ENCODE measurements around the gene SRGAP2. TPM values are rescaled to one million over a fixed set of nuclear protein-coding genes. Genes with fewer than 3 reads are reported as not detected.
"Not testable (repeated sequence)": the region's sequence is repeated elsewhere in the genome, so short reads cannot be mapped to it uniquely, and the experiment has no call there.

Gene SRGAP2
- total RNA-seq (10 to 100 TPM; 27.8 to 60.4 (median 32.5) TPM), polyA plus RNA-seq (10 to 100 TPM in 1 of 3 donors, 1 to 10 TPM in 2; 1.6 to 17.0 (median 3.6) TPM)

DNA sequence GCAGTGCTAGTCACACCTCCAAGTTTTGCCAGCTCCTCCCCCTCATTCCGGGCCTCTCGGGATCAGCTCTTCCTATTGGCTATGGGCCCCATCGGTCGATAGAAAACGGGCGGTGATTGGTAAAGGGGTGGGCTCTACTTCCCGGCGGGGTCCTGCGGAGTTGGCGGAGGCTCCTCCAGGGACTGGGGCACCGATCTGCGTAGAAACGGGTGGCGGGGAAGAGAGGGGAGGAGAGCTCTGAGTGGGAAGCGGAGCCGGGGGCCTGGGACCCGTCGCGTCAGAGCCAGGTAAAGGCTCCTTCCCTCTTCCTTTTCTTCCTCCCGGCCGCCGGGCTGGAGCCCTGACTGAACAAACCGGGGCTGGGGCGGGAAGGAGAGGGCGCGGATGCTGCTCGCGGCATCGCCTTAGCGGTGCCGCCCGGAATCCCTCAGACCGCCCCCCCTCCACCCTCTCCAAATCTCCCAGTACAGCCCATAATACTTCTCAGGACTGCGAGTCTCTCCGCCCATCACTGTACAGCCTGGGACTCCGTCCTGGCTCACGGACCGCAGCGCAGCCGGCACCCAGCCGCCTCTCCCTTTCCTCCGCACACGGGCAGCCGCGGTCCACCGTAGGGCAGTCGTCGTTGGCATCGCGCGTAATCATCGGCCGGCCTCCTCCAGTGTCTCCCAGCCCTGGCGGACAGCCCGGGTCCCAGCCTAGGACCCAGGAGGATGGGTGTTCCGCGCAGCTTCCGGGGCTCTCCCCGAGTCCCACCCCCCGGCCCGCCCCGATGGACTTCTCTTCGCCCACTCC is at the start of gene SRGAP2:
Gene SRGAP2 (plus strand): TSS at position 178 of the 795 bp plus-strand sequence. CDS start 2,430 bp downstream, outside the sequence.
- H3K36me3 ChIP-seq; H3K27me3 ChIP-seq; intact Hi-C loops (cut with DNase I); H3K9me3 ChIP-seq; H3K4me1 ChIP-seq: not testable (repeated sequence)
- peak; percentile 57 to 77 (median 66) for TF ChIP-seq POLR2AphosphoS5 (IDR thresholded peaks at IDR 0.05)
- H3K27ac ChIP-seq, result peak within 1 kb of the TSS; percentile 88 to 90 (median 89)
- DNase-seq, result peak; percentile 88
- WGBS, 2 donors, result 0% methylated on average over 29 to 32 of the region's 63 CpGs
- H3K4me3 ChIP-seq, result peak within 1 kb of the TSS; percentile 45 to 57 (median 55)

DNA sequence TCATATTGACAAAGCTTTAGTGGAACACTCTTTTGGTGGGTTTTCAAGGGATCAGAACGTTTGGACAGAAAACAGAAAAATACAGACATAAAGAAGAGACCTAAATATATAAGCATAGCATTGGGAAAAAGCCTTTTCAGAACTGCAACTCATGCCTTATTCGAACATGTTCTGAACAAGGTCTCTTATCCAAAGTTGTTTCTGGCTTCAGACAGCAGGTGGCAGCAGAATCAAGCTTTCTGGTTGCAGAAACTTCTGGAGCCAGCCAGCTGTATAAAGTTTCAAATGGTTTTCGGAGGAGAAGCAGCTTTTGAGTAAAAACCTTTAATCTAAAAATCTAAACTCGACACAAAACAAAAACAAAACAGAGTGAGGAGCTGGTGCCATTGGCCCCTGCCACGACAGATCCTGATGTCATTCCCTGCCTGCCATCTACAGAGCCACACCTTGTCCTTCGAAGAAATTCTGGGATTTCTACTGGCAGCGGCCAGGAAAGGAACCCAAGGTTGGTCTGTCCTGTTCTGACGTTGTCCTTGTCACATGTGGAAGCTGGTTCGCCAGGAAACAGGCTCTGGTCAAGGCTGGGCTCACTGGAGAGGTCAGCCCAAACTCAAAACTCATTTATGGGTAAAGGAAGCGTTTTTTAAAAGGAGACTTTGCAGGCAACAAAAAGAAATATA is 35.9 kb upstream of the SRGAP2 start:
- not testable (repeated sequence) for H3K4me1 ChIP-seq, H3K4me3 ChIP-seq
- 23 to 33% methylated on average over 4 to 5 of the region's 10 CpGs for WGBS, 2 donors

DNA sequence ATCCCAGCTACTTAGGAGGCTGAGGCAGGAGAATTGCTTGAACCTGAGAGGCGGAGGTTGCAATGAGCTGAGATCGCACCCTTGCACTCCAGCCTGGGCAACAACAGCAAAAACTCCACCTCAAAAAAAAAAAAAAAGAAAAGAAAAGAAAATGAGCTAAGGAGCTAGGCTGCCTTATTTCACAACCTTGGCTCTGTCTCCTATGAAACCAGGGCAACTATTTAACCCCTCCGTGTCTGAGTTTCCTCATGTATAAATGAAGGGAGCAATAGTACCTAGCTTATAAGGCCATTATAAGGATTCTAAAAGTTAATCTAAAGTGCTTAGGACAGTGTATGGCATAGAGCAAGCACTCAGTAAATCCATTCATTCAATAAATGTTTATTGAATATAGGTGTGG is 33.5 kb upstream of the SRGAP2 start:
- H3K27ac ChIP-seq; H3K27me3 ChIP-seq; DNase-seq; H3K4me3 ChIP-seq; H3K9me3 ChIP-seq; intact Hi-C loops (cut with DNase I); H3K4me1 ChIP-seq; H3K36me3 ChIP-seq: not testable (repeated sequence)
- 58 to 78% methylated on average over 1 to 2 of the region's 3 CpGs for WGBS, 2 donors

More for the DNA sequence above, 35.9 kb upstream of the SRGAP2 start:
- TF ChIP-seq, protein P1, sequence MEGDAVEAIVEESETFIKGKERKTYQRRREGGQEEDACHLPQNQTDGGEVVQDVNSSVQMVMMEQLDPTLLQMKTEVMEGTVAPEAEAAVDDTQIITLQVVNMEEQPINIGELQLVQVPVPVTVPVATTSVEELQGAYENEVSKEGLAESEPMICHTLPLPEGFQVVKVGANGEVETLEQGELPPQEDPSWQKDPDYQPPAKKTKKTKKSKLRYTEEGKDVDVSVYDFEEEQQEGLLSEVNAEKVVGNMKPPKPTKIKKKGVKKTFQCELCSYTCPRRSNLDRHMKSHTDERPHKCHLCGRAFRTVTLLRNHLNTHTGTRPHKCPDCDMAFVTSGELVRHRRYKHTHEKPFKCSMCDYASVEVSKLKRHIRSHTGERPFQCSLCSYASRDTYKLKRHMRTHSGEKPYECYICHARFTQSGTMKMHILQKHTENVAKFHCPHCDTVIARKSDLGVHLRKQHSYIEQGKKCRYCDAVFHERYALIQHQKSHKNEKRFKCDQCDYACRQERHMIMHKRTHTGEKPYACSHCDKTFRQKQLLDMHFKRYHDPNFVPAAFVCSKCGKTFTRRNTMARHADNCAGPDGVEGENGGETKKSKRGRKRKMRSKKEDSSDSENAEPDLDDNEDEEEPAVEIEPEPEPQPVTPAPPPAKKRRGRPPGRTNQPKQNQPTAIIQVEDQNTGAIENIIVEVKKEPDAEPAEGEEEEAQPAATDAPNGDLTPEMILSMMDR (IDR thresholded peaks at IDR 0.05), result peak in 1 of 4 experiments; percentile 22
- H3K36me3 ChIP-seq; H3K27ac ChIP-seq; H3K9me3 ChIP-seq; intact Hi-C loops (cut with DNase I); H3K27me3 ChIP-seq; DNase-seq: not testable (repeated sequence)

DNA sequence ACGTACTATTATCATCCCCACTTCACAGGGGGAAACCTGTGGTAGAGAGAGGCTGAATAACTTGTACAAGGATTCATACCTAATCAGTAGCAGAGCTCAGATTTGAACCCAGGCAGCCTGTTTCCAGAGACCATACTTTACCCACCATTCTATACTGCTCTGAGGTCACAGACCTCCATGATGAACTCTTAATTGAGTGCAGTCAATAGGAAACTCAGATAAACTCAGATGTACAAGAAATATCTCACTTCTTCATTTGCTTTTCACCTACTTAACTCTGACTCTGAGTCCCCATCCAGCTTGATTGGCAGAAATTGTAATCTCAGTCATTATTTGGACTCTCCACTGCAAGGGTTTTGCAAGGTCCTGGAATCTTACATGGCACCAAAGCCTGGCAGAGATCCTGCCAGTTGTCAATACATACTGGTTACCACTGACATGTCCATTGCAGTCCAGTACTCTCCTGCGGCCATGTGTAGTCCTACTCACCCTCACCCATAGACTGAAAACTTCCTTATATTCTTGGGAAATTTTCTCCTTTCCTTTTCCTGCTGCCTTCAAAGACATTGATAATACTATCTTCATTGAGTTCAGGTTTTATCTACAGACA is 30.1 kb upstream of the SRGAP2 start:
- H3K4me1 ChIP-seq; intact Hi-C loops (cut with DNase I); H3K9me3 ChIP-seq; H3K36me3 ChIP-seq; DNase-seq; H3K27ac ChIP-seq; H3K4me3 ChIP-seq; H3K27me3 ChIP-seq: not testable (repeated sequence)
- 97 to 100% methylated on average over 1 of the region's 2 CpGs for WGBS, 2 donors

DNA sequence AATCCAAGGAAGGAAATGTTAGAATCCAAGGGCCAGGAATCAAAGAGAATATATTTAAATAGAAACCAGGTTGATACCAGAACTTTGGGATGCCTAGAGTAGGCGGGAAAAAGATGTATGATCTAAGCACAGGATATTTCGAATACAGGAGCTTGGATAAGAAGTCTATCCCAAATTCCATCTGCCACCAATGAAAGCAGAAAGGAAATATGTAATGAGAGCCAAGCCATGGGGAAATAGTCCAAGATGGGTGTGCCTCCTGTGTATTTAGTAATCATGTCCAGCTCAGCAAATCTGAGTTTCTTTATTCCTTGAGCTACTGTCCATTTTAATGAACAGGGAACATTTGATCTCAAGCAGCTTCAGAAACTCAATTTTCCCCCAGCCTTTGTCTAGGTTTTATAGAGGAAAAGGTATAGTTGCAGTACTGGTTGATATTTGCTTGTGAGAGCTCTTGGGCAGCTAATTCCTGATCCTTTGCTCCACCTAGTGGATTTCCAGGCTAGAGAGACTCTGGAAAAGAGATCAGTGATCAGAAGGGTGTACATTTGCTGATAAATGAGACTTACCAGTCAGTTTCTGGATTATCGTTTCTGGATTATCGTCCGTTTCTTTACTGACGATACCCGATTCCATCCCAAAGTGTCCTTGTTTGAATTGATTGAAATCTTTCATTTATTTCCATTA is 29.0 kb upstream of the SRGAP2 start:
- H3K27me3 ChIP-seq; H3K27ac ChIP-seq; H3K36me3 ChIP-seq; H3K4me1 ChIP-seq; DNase-seq; intact Hi-C loops (cut with DNase I); H3K9me3 ChIP-seq; H3K4me3 ChIP-seq: not testable (repeated sequence)
- WGBS, 2 donors, result 85 to 93% methylated on average over 7 of the region's 7 CpGs

DNA sequence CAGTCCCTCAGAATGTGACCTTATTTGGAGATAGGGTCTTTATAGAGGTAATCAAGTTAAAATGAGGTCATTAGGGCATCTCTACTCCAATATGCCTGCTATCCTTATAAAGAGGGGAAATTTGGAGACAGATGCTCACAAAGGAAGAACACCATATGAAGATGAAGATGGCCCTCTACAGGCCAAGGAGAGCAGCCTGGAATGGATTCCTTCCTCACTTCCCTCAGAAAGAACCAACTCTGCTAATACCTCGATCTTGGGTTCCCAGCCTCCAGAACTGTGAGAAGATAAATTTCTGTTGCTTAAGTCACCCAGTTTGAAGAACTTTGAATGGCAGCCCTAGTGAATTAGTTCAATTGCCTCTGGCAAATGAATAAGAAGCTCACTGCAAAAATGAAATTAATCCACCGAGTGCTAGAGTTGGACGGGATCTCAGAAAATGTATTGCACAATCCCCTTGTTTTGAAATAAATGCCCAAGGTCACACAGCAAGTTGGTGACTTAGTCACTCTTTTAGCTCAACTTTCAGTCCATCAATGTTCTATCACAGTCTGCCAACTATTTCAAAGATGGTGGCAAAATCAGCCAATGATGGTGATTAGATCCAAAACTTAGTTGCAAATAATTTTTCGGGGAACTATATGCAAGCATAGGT is 27.8 kb upstream of the SRGAP2 start:
- H3K27me3 ChIP-seq; DNase-seq; H3K36me3 ChIP-seq; H3K27ac ChIP-seq; H3K9me3 ChIP-seq; H3K4me1 ChIP-seq; H3K4me3 ChIP-seq; intact Hi-C loops (cut with DNase I): not testable (repeated sequence)
- 49 to 71% methylated on average over 1 of the region's 4 CpGs for whole genome bisulfite sequencing, 2 donors

DNA sequence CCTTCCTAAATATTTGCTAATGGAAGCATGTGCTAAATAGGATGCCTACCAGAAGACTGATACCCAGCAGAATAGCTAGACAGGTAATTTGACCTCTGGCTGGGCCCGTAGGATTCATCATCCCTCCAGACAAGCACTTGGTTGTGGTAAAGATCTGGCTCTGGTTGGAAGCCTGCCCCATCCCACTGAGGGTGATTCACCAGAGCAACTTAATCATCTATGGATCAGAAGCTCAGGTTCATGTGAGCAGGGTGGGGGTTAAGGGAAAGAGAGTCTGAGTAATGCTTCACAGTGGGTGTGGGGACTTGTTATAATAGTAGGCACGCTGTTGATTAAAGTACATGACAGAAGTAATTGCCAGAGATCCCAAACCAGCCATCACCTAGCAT is 27.2 kb upstream of the SRGAP2 start:
- DNase-seq; H3K4me3 ChIP-seq; H3K36me3 ChIP-seq; H3K27ac ChIP-seq; intact Hi-C loops (cut with DNase I); H3K4me1 ChIP-seq; H3K27me3 ChIP-seq; H3K9me3 ChIP-seq: not testable (repeated sequence)
- WGBS, 2 donors, result 92 to 96% methylated on average over 1 of the region's 2 CpGs

DNA sequence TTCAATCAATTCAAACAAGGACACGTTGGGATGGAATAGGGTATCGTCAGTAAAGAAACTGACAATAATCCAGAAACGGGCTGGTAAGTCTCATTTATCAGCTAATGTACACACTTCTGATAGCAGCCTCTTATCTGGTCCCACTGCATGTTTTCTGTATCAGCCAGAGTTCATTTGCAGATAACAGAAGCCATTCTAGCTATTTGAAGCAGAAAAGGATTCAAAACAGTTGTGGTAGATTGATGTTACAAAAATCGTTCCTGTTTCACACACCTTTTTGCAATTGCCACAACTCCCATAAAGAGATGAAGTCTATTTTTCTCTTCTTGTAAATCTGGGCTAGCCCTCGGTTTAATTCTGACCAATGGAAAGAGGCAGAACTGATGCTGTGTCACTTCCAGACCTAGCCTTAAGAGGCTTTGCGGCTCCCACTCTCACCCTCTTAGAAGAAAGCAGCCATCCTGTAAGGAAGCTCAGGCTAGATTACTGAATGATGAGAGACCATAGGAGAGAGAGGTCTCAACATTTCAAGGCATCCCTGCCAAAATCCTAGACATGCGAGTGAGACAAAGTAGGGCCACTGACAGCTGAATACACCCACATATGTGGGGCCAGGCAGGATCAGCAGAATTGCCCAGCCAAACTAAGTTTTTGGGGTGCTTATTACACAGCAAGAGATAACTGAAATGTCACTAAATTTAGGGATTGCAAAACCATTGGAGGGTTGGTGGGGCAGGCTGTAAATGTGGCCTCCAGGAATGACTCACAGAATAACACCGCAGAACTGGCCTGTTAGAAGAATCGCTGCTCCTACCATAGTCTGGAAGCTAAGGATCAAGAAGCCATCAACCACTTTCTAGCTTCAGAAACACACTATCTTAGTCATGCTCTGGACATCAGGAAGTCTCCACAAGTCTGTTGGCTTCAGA is 25.0 kb upstream of the SRGAP2 start:
- H3K36me3 ChIP-seq; H3K27ac ChIP-seq; H3K9me3 ChIP-seq; H3K4me1 ChIP-seq; intact Hi-C loops (cut with DNase I); H3K27me3 ChIP-seq; H3K4me3 ChIP-seq; DNase-seq: not testable (repeated sequence)
- WGBS, 2 donors, result 81 to 87% methylated on average over 9 of the region's 9 CpGs

DNA sequence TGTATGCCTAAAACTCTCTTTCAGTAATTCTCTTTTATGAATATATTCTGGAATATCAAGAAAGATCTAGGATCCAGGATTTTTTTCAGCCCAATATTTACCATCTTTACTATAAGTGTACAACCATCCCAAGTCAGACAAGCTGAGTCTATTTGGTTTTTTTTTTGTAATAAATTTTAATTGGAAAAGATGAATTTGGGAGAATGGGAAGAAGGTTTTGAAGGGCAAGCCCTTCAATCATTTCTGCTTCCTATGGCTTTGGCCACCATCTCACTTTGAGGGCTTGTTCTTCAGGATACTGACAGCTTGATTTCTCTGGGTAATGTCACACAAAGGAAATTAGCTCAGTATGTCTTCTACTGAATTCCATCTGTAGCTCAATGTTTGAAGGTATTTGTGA is 23.7 kb upstream of the SRGAP2 start:
- DNase-seq; intact Hi-C loops (cut with DNase I); H3K4me1 ChIP-seq; H3K4me3 ChIP-seq; H3K36me3 ChIP-seq; H3K27ac ChIP-seq; H3K27me3 ChIP-seq; H3K9me3 ChIP-seq: not testable (repeated sequence)
